CD14-positive monocyte (primary cell): ENCODE data around the gene RMC1. TPM values are rescaled to one million over a fixed set of nuclear protein-coding genes. Genes with fewer than 3 reads are reported as not detected.

ENCODE experiments used
- DNase-seq, 3 donors: peaks; one replicate each; pipeline ENCODE4 v3.0.0-alpha.2; 2011 to 2022
- H2AFZ ChIP-seq: 2 replicates; pipeline ENCODE4 v1.6.0; 2012; ENCODE audit warnings: mild to moderate bottlenecking, low read depth, low read length, inconsistent platforms; ENCODE audit not compliant: insufficient read depth, poor library complexity, severe bottlenecking
- H3K27ac ChIP-seq, 2 donors: 1 replicate in 1 of 2; 2 replicates in 1 of 2; pipeline ENCODE4 v1.5.1; 2012 to 2013; ENCODE audit warnings: low read length in 2 of 2, control low read depth in 1 of 2, inconsistent platforms in 1 of 2, low read depth in 1 of 2, mild to moderate bottlenecking in 1 of 2
- H3K27me3 ChIP-seq, 2 donors: one replicate each; pipeline versions ENCODE4 v1.6.0 to v1.6.1; 2011 to 2013; ENCODE audit warnings: low read length in 2 of 2; ENCODE audit not compliant: control insufficient read depth in 2 of 2, insufficient read depth in 2 of 2
- H3K36me3 ChIP-seq, 2 donors: replicated peaks in 1 of 2; 1 replicate in 1 of 2; 2 replicates in 1 of 2; pipeline versions ENCODE4 v1.5.1 to v1.6.1; 2012 to 2013; ENCODE audit warnings: low read length in 2 of 2, control low read depth in 1 of 2, inconsistent platforms in 1 of 2, mild to moderate bottlenecking in 1 of 2; ENCODE audit not compliant: insufficient read depth in 2 of 2, control insufficient read depth in 1 of 2
- H3K4me1 ChIP-seq, 2 donors: 1 replicate in 1 of 2; 2 replicates in 1 of 2; pipeline versions ENCODE4 v1.5.1 to v1.6.1; 2012 to 2013; ENCODE audit warnings: low read length in 2 of 2, control low read depth in 1 of 2, inconsistent platforms in 1 of 2, mild to moderate bottlenecking in 1 of 2, moderate library complexity in 1 of 2; ENCODE audit not compliant: insufficient read depth in 2 of 2, control insufficient read depth in 1 of 2
- H3K4me2 ChIP-seq: replicated peaks from 2 replicates; pipeline ENCODE3; 2012; ENCODE audit warnings: low read length, moderate library complexity, mild to moderate bottlenecking; ENCODE audit not compliant: poor library complexity, severe bottlenecking; ENCODE audit errors: extremely low read depth
- H3K4me3 ChIP-seq, 3 experiments: fragments of 200-600 bp in 1 of 3; sonication (generic) in 1 of 3; replicated peaks in 1 of 3; 1 replicate in 2 of 3; 2 replicates in 1 of 3; pipeline ENCODE4 v1.5.1; 2011 to 2013; ENCODE audit warnings: low read length in 3 of 3, mild to moderate bottlenecking in 3 of 3, control low read depth in 2 of 3, low read depth in 2 of 3, inconsistent platforms in 1 of 3, moderate library complexity in 1 of 3
- H3K79me2 ChIP-seq: 2 replicates; pipeline ENCODE4 v1.6.0; 2012; ENCODE audit warnings: mild to moderate bottlenecking, control low read depth, inconsistent platforms, low read length, moderate library complexity; ENCODE audit not compliant: insufficient read depth
- H3K9ac ChIP-seq: 2 replicates; pipeline ENCODE4 v1.6.0; 2017; ENCODE audit warnings: low read length, mild to moderate bottlenecking; ENCODE audit not compliant: insufficient read depth, poor library complexity, severe bottlenecking
- H3K9me3 ChIP-seq, 2 donors: replicated peaks in 1 of 2; 1 replicate in 1 of 2; 2 replicates in 1 of 2; pipeline versions ENCODE4 v1.5.1 to v1.6.1; 2012 to 2013; ENCODE audit warnings: low read length in 2 of 2, control low read depth in 1 of 2; ENCODE audit not compliant: control insufficient read depth in 1 of 2, insufficient read depth in 1 of 2
- H4K20me1 ChIP-seq: 2 replicates; pipeline ENCODE4 v1.6.0; 2012; ENCODE audit warnings: mild to moderate bottlenecking, low read length, control low read depth, moderate library complexity; ENCODE audit not compliant: insufficient read depth
- H3K27ac Mint-ChIP-seq, 7 donors: one replicate each; pipeline ENCODE4 v1.8.0; 2020; ENCODE audit warnings: mild to moderate bottlenecking in 7 of 7, mixed read lengths in 7 of 7, moderate library complexity in 6 of 7, inconsistent platforms in 2 of 7
- H3K27me3 Mint-ChIP-seq, 3 donors: one replicate each; pipeline ENCODE4 v1.8.0; 2021 to 2022; ENCODE audit warnings: low read depth in 3 of 3, mild to moderate bottlenecking in 3 of 3, mixed read lengths in 3 of 3, moderate library complexity in 3 of 3, inconsistent platforms in 1 of 3
- H3K36me3 Mint-ChIP-seq, 2 donors: one replicate each; pipeline ENCODE4 v1.8.0; 2020; ENCODE audit warnings: mixed read lengths in 2 of 2, inconsistent platforms in 1 of 2, mild to moderate bottlenecking in 1 of 2
- H3K4me1 Mint-ChIP-seq: one replicate; pipeline ENCODE4 v1.8.0; 2020; ENCODE audit warnings: mild to moderate bottlenecking, mixed read lengths
- H3K4me3 Mint-ChIP-seq, 2 donors: one replicate each; pipeline ENCODE4 v1.8.0; 2020; ENCODE audit warnings: mild to moderate bottlenecking in 2 of 2, mixed read lengths in 2 of 2, moderate library complexity in 1 of 2
- H3K9me3 Mint-ChIP-seq, 7 donors: one replicate each; pipeline ENCODE4 v1.8.0; 2020 to 2022; ENCODE audit warnings: mixed read lengths in 7 of 7, mild to moderate bottlenecking in 6 of 7, moderate library complexity in 6 of 7, inconsistent platforms in 2 of 7
- CTCF ChIP-seq: fragments of 200-600 bp; IDR thresholded peaks from one replicate; pipeline ENCODE4 v1.8.0; 2022; ENCODE audit warnings: antibody characterized with exemption, mild to moderate bottlenecking
- WGBS: methylation state at CpG from one replicate; pipeline ENCODE4 v1.1.5; 2013; ENCODE audit warnings: missing lambda C conversion rate; ENCODE audit not compliant: insufficient coverage; 5-methylcytosine and 5-hydroxymethylcytosine counted together
- intact Hi-C, 2 donors: fragments of 100-400 bp; cut with micrococcal nuclease; formaldehyde crosslinking; loops; one replicate each; pipeline versions ENCODE4 v1.15.0 to v1.15.1; 2023
- polyA plus RNA-seq, 3 donors: library from polyadenylated mRNA; depleted of rRNA in 1 of 3; unstranded in 2 of 3; stranded (reverse) in 1 of 3; fragments of 300-500 nt in 2 of 3; fragments of >200 nt in 1 of 3; fragmentation: Illumina TruSeq in 2 of 3; gene quantifications; 1 replicate in 2 of 3; 2 replicates in 1 of 3; pipeline ENCODE4 v1.2.3, GENCODE V29; 2012 to 2021

RMC1 gene
- polyA plus RNA-seq, 3 donors, result 21.9 to 70.8 (median 30.1) TPM

- H3K27me3 ChIP-seq, result no peaks in the 10 kb centered on the region
- WGBS, result no CpG with 5 or more reads among the region's 2 CpGs
- peaks cover 2 to 32% of the 10 kb centered on the region in 2 donors for H3K36me3 ChIP-seq
- Mint-ChIP-seq H3K4me1 (peaks cover 74% of the 10 kb centered on the region), H3K4me3 (no peak overlapping the region), H3K27me3 (no peaks in the 10 kb centered on the region), H3K27ac (peak overlapping the region in 5 of 7 donors; percentile 16 to 64 (median 37)), H3K9me3 (peaks cover 0 to 2% (median 0%) of the 10 kb centered on the region in 7 donors), H3K36me3 (peaks cover 16 to 36% of the 10 kb centered on the region in 2 donors)
- H3K4me1 ChIP-seq, result peaks cover 46 to 85% of the 10 kb centered on the region in 2 donors
- TF ChIP-seq CTCF, result no peak
- no peak for DNase-seq
- H3K4me3 ChIP-seq, result no peak overlapping the region
- H3K27ac ChIP-seq, result peak overlapping the region in 1 of 2 donors; percentile 64
- H4K20me1 ChIP-seq, result peaks cover 76% of the 10 kb centered on the region
- H3K9me3 ChIP-seq, result no peaks in the 10 kb centered on the region
- peak overlapping the region; percentile 14 for H3K4me2 ChIP-seq
- H3K9ac ChIP-seq, result no peak overlapping the region
- peaks cover 88% of the 10 kb centered on the region for H3K79me2 ChIP-seq
- H2AFZ ChIP-seq, result no peak overlapping the region
- intact Hi-C loops, result loop anchor here in 1 of 2 donors (10.0 kb wide), 1 partner anchor 128 kb away; the partner anchor contains the start of gene NPC1
These were observed 46.5 kb upstream of the RMC1 start for GRCh38 chr18:23456835-23457234.

GRCh38 chr18:23458830-23459529 is 44.3 kb upstream of the RMC1 start:
- H3K27ac Mint-ChIP-seq, result peak overlapping the region in 6 of 7 donors; percentile 46 to 85 (median 66)
- H4K20me1 ChIP-seq, result peaks cover 96% of the 10 kb centered on the region

More at GRCh38 chr18:23458830-23459529, 44.3 kb upstream of the RMC1 start:
- Mint-ChIP-seq H3K9me3 (no peaks in the 10 kb centered on the region), H3K4me3 (peak overlapping the region in 1 of 2 donors; percentile 79), H3K4me1 (peaks cover 69% of the 10 kb centered on the region), H3K36me3 (peaks cover 36 to 56% of the 10 kb centered on the region in 2 donors), H3K27me3 (no peaks in the 10 kb centered on the region)
- WGBS, result no CpG with 5 or more reads among the region's 3 CpGs
- H3K27ac ChIP-seq, result peak overlapping the region in 1 of 2 donors; percentile 64
- H3K4me1 ChIP-seq, result peaks cover 36 to 72% of the 10 kb centered on the region in 2 donors
- no peak for TF ChIP-seq CTCF
- H3K4me2 ChIP-seq, result peak overlapping the region; percentile 43
- H3K9me3 ChIP-seq, result no peaks in the 10 kb centered on the region
- H3K4me3 ChIP-seq, result peak overlapping the region in 1 of 3 experiments; percentile 24
- H3K9ac ChIP-seq, result no peak overlapping the region
- peaks cover 17 to 52% of the 10 kb centered on the region in 2 donors for H3K36me3 ChIP-seq
- peaks cover 99% of the 10 kb centered on the region for H3K79me2 ChIP-seq
- no peaks in the 10 kb centered on the region for H3K27me3 ChIP-seq
- no peak for DNase-seq
- no peak overlapping the region for H2AFZ ChIP-seq
- intact Hi-C loops, result loop anchor here in 1 of 2 donors (10.0 kb wide), 1 partner anchor 126 kb away; the partner anchor contains the start of gene NPC1
